K562 treated with DMSO at 1 percent for 48 hours (cell line): Measurements from ENCODE around the gene RBM19. TPM values are rescaled to one million over a fixed set of nuclear protein-coding genes. Genes with fewer than 3 reads are reported as not detected.

ENCODE experiments used
- total RNA-seq: library from RNA; unstranded; fragments of 300-600 nt; gene quantifications from 2 replicates; pipeline ENCODE4 v1.2.3, GENCODE V29; 2022; ENCODE audit warnings: low replicate concordance; ENCODE audit errors: extremely low read depth

The RBM19 gene
- not detected in 2 replicates for total RNA-seq

GRCh38 chr12:113965951-113966797 is at the start of gene RBM19:
Gene RBM19 (minus strand): TSS chr12:113966325. CDS start chr12:113966227, 98 bp downstream.

